Caco-2 (cell line): Measurements from ENCODE around the gene LRRK1. TPM values are rescaled to one million over a fixed set of nuclear protein-coding genes. Genes with fewer than 3 reads are reported as not detected.

Experiments
- Bru-seq: library from RNA; stranded (reverse); fragments of 400-500 nt; gene quantifications from one replicate; lab custom pipeline; 2021; lab: Mats Ljungman, UMichigan
- BruChase-seq, 2 experiments: library from RNA; stranded (reverse); fragments of 400-500 nt; gene quantifications; one replicate each; lab custom pipeline; 2021; lab: Mats Ljungman, UMichigan
- BruUV-seq: library from RNA; stranded (reverse); fragments of 400-500 nt; replicated peaks from 2 replicates; lab custom pipeline; 2021; lab: Mats Ljungman, UMichigan
- CTCF ChIA-PET: fragments of 300-600 bp; sonication (Branson Sonifier 250); formaldehyde crosslinking; loops from one replicate; lab custom pipeline; 2022; ENCODE audit warnings: antibody characterized with exemption; lab: Charles Lee
- POLR2A ChIA-PET: fragments of 300-600 bp; sonication (Branson Sonifier 250); formaldehyde crosslinking; loops from one replicate; lab custom pipeline; 2022; ENCODE audit warnings: antibody characterized with exemption; lab: Charles Lee
- DNase-seq, 2 experiments: peaks; one replicate each; pipeline versions ENCODE4 v3.0.0 to v3.0.0-alpha.2; 2020 to 2022
- H3K27me3 ChIP-seq: replicated peaks from 2 replicates; pipeline ENCODE4 v1.6.0; 2011; ENCODE audit warnings: low read length; ENCODE audit not compliant: control insufficient read depth, insufficient read depth
- H3K36me3 ChIP-seq: 2 replicates; pipeline ENCODE4 v1.5.1; 2011; ENCODE audit warnings: low read length; ENCODE audit not compliant: control insufficient read depth, insufficient read depth
- H3K4me1 ChIP-seq: fragments of 250-450 bp; sonication (Bioruptor Pico); 2 replicates; pipeline ENCODE4 v1.5.1; 2020; ENCODE audit warnings: mild to moderate bottlenecking
- H3K4me3 ChIP-seq: 2 replicates; pipeline ENCODE4 v1.5.1; 2011; ENCODE audit warnings: low read depth, mild to moderate bottlenecking, control low read depth, low read length
- H3K9me3 ChIP-seq: fragments of 250-450 bp; sonication (Bioruptor Pico); 2 replicates; pipeline ENCODE4 v1.5.1; 2020; ENCODE audit warnings: mild to moderate bottlenecking, moderate library complexity
- H3K27ac Mint-ChIP-seq: one replicate; pipeline ENCODE4 v1.8.0; 2022; ENCODE audit warnings: mixed read lengths; ENCODE audit not compliant: unreplicated experiment
- H3K27me3 Mint-ChIP-seq: one replicate; pipeline ENCODE4 v1.8.0; 2022; ENCODE audit warnings: mixed read lengths; ENCODE audit not compliant: insufficient read depth, unreplicated experiment
- H3K36me3 Mint-ChIP-seq: one replicate; pipeline ENCODE4 v1.8.0; 2022; ENCODE audit warnings: mild to moderate bottlenecking, mixed read lengths; ENCODE audit not compliant: insufficient read depth, unreplicated experiment
- H3K4me1 Mint-ChIP-seq: one replicate; pipeline ENCODE4 v1.8.0; 2022; ENCODE audit warnings: low read depth, mixed read lengths; ENCODE audit not compliant: unreplicated experiment
- H3K4me3 Mint-ChIP-seq: one replicate; pipeline ENCODE4 v1.8.0; 2022; ENCODE audit warnings: mild to moderate bottlenecking, moderate library complexity, mixed read lengths; ENCODE audit not compliant: unreplicated experiment
- H3K9me3 Mint-ChIP-seq: one replicate; pipeline ENCODE4 v1.8.0; 2022; ENCODE audit warnings: mixed read lengths; ENCODE audit not compliant: unreplicated experiment
- CTCF ChIP-seq, 2 experiments: fragments of 200-600 bp in 1 of 2; IDR thresholded peaks; 1 replicate in 1 of 2; 2 replicates in 1 of 2; pipeline versions ENCODE4 v1.5.1 to v1.8.0; 2011 to 2022; ENCODE audit warnings: antibody characterized with exemption in 1 of 2, control low read depth in 1 of 2, inconsistent platforms in 1 of 2, low read depth in 1 of 2, low read length in 1 of 2, mild to moderate bottlenecking in 1 of 2, moderate library complexity in 1 of 2; ENCODE audit not compliant: insufficient read depth in 1 of 2, severe bottlenecking in 1 of 2, unreplicated experiment in 1 of 2
- intact Hi-C: fragments of 100-400 bp; cut with micrococcal nuclease; formaldehyde crosslinking; loops from one replicate; pipeline ENCODE4 v1.10.0; 2022; ENCODE audit not compliant: unreplicated experiment
- long read RNA-seq: library from polyadenylated mRNA; stranded (forward); transcript quantifications from one replicate; pipeline ENCODE4 v2.0.0, GENCODE V29; 2022
- total RNA-seq: library from RNA; stranded (reverse); gene quantifications from 2 replicates; pipeline ENCODE4 v1.2.3, GENCODE V29; 2022

LRRK1 gene, protein sequence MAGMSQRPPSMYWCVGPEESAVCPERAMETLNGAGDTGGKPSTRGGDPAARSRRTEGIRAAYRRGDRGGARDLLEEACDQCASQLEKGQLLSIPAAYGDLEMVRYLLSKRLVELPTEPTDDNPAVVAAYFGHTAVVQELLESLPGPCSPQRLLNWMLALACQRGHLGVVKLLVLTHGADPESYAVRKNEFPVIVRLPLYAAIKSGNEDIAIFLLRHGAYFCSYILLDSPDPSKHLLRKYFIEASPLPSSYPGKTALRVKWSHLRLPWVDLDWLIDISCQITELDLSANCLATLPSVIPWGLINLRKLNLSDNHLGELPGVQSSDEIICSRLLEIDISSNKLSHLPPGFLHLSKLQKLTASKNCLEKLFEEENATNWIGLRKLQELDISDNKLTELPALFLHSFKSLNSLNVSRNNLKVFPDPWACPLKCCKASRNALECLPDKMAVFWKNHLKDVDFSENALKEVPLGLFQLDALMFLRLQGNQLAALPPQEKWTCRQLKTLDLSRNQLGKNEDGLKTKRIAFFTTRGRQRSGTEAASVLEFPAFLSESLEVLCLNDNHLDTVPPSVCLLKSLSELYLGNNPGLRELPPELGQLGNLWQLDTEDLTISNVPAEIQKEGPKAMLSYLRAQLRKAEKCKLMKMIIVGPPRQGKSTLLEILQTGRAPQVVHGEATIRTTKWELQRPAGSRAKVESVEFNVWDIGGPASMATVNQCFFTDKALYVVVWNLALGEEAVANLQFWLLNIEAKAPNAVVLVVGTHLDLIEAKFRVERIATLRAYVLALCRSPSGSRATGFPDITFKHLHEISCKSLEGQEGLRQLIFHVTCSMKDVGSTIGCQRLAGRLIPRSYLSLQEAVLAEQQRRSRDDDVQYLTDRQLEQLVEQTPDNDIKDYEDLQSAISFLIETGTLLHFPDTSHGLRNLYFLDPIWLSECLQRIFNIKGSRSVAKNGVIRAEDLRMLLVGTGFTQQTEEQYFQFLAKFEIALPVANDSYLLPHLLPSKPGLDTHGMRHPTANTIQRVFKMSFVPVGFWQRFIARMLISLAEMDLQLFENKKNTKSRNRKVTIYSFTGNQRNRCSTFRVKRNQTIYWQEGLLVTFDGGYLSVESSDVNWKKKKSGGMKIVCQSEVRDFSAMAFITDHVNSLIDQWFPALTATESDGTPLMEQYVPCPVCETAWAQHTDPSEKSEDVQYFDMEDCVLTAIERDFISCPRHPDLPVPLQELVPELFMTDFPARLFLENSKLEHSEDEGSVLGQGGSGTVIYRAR (N-terminal part only)
- total RNA-seq (9.2 and 12.0 TPM in 2 replicates), Bru-seq, nascent RNA (percentile 54 among the genes with signal in this experiment), BruChase-seq, experiment 1, labeled RNA remaining after a 2-hour chase (percentile 51 among the genes with signal in this experiment), BruChase-seq, experiment 2, labeled RNA remaining after a 6-hour chase (percentile 51 among the genes with signal in this experiment)
- long read RNA-seq, partial matches to known transcripts = 4 of 6 reads
- long read RNA-seq, other reads (novel, unspliced or antisense) = 2 of 6 reads

DNA sequence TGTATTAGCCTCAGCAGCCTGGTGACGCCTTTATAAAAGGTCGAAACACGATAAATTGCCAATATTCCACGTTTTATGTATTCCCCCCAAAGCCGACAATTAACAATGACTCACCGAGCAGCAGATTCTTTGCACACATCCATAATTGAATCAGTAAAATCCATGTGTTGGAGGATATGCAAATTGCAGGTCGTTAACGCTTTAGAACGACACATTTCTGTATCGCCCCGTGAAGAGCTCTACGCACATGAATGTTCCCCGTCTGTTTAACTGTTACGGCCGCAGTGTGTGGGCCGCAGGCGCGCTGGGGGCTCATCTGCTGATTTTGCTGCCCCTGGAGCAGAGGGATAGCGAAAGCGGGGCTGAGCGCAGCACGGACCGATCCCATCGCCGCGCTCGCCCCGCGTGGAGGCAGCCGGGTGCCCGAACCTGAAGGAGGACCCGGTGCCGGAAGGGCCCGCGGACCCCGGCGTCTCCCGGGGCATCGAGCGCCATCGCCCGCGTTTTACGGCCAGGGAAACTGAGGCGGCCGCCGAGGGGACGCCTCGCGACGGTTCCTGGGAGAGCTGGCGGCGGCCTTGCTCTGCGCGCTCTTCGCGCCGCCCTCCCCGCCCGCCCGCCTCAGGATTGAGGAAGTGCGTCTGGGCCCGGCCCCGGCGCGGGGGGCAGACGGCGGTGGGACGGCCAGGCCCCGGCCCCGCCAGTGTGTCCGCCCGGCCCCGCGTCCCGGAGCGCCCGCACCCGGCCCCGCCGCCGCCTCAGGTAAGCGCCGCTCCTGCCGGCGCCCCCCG, at the start of gene LRRK1:
LRRK1 (plus strand) TSS at position 668 of the 791 bp plus-strand sequence. CDS start 5,276 bp downstream, outside the sequence.
- POLR2A ChIA-PET = interaction anchor here (1.0 kb wide), 2 partner anchors 67 to 90 kb away, joined by 3 read pairs; no protein-coding TSS in a partner anchor
- Mint-ChIP-seq H3K4me3 (peak within 1 kb of the TSS; percentile 91), H3K27me3 (no peaks in the 10 kb centered on the region), H3K9me3 (no peaks in the 10 kb centered on the region), H3K4me1 (peaks cover 6% of the 10 kb centered on the region), H3K36me3 (peaks cover 7% of the 10 kb centered on the region), H3K27ac (no peak within 1 kb of the TSS)
- CTCF ChIA-PET = interaction anchor here (0.8 to 2.8 kb wide), 4 partner anchors 10 to 92 kb away, joined by 3 to 47 read pairs (median 8); partner anchors contain the start of gene ALDH1A3
- no peak for TF ChIP-seq CTCF (IDR thresholded peaks at IDR 0.05; ENCODE audit: insufficient read depth in 1 of 2, low read depth in 1 of 2, low read length in 1 of 2, severe bottlenecking in 1 of 2, unreplicated experiment in 1 of 2)
- Histone ChIP-seq H3K27me3 (no peaks in the 10 kb centered on the region), H3K4me3 (peak within 1 kb of the TSS; percentile 83), H3K4me1 (no peaks in the 10 kb centered on the region), H3K36me3 (no peaks in the 10 kb centered on the region), H3K9me3 (no peaks in the 10 kb centered on the region)
- intact Hi-C loops = loop anchor here (1.0 to 5.0 kb wide), 4 partner anchors 67 to 338 kb away; no protein-coding TSS in a partner anchor
- BruUV-seq = no TSS peak
- DNase-seq = peak in 1 of 2 experiments; percentile 65

DNA sequence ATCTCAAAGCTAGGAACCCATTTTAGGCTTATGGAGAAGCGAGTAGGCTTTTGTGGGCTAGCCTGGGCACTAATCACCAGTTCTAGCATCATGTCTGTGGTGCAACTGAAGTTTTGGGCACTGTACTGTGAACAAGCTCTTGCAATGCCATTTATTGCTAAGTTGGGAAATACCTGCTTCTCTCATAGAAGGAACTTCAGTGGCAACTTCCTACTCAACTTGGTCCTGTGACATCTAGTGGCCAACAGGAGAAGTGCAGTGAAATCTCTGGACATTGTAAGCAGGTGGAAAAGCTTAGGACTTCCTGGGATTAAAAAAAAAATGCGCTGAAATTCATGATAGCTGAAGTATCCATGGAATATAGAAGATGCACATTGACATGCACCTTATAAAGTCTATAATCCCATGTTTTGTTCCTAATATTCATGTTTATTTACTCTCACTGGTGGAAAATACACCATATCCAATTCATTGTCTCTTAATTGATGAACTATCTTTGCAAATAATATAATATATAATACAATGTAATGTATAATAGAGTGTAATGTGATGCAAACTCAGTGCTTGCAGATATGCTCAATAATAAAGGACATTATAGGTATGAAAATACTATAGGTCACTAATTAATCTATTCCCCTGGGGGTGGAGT, 46.0 kb upstream of the LRRK1 start:
- peaks cover 2% of the 10 kb centered on the region for H3K36me3 Mint-ChIP-seq
- intact Hi-C loops = loop anchor here (1.0 to 5.0 kb wide), 6 partner anchors 24 to 246 kb away; no protein-coding TSS in a partner anchor
- Histone ChIP-seq H3K9me3 (peaks cover 7% of the 10 kb centered on the region; the same call in 1 of the 2 replicates), H3K27me3 (no peaks in the 10 kb centered on the region), H3K4me3 (no peak overlapping the region), H3K4me1 (peaks cover 8% of the 10 kb centered on the region; the same call in 1 of the 2 replicates), H3K36me3 (no peaks in the 10 kb centered on the region)
- CTCF ChIA-PET = interaction anchor here (0.6 to 1.3 kb wide), 9 partner anchors 9 to 523 kb away, joined by 3 to 10 read pairs (median 3); no protein-coding TSS in a partner anchor
- peak; percentile 71 to 77 for DNase-seq
- peak; percentile 70 to 82 for TF ChIP-seq CTCF (IDR thresholded peaks at IDR 0.05; ENCODE audit: insufficient read depth in 1 of 2, low read depth in 1 of 2, low read length in 1 of 2, severe bottlenecking in 1 of 2, unreplicated experiment in 1 of 2)
- POLR2A ChIA-PET = no interaction called here
- no peak overlapping the region for H3K27ac Mint-ChIP-seq
- H3K9me3 Mint-ChIP-seq = no peaks in the 10 kb centered on the region
- no TSS peak for BruUV-seq
- peaks cover 5% of the 10 kb centered on the region for H3K4me1 Mint-ChIP-seq
- H3K27me3 Mint-ChIP-seq = no peaks in the 10 kb centered on the region
- H3K4me3 Mint-ChIP-seq = no peak overlapping the region
